HEK293 (cell line): ENCODE measurements around the gene SLC2A4RG.
A peak's percentile ranks its signal among the peaks of the same experiment; 100 is the strongest.
"Not testable (repeated sequence)": the region's sequence is repeated elsewhere in the genome, so short reads cannot be mapped to it uniquely, and the experiment has no call there.

Source experiments
- CTCF ChIA-PET: fragments of 350-600 bp; formaldehyde crosslinking; extraction: SDS; loops from one replicate; lab custom pipeline; 2021; ENCODE audit warnings: antibody characterized with exemption; lab: Yijun Ruan, JAX
- POLR2A ChIA-PET: fragments of 300-600 bp; formaldehyde crosslinking; extraction: SDS; loops from one replicate; lab custom pipeline; 2020; ENCODE audit warnings: antibody characterized with exemption, inconsistent platforms; lab: Yijun Ruan, JAX
- H3K27ac ChIP-seq: fragments of 200-500 bp; sonication (Bioruptor generic); 2 replicates; pipeline ENCODE4 v1.5.1; 2014; ENCODE audit warnings: low read depth, low read length, control low read depth, inconsistent platforms; ENCODE audit errors: extremely low read depth
- H3K36me3 ChIP-seq, 2 experiments: fragments of 200-500 bp in 1 of 2; sonication (Bioruptor generic) in 1 of 2; 1 replicate in 1 of 2; 2 replicates in 1 of 2; pipeline ENCODE4 v1.5.1; 2014 to 2017; ENCODE audit warnings: inconsistent platforms in 2 of 2, low read length in 2 of 2; ENCODE audit not compliant: control insufficient read depth in 2 of 2, insufficient read depth in 1 of 2
- H3K4me1 ChIP-seq: fragments of 200-500 bp; sonication (Bioruptor generic); 2 replicates; pipeline ENCODE4 v1.5.1; 2014; ENCODE audit warnings: mild to moderate bottlenecking, low read length, inconsistent platforms; ENCODE audit not compliant: control insufficient read depth, insufficient read depth
- H3K4me3 ChIP-seq: 2 replicates; pipeline ENCODE4 v1.5.1; 2011; ENCODE audit warnings: low read depth, mild to moderate bottlenecking, control low read depth, low read length, moderate library complexity
- H3K9me3 ChIP-seq: fragments of 200-500 bp; sonication (Bioruptor generic); 2 replicates; pipeline ENCODE4 v1.5.1; 2014; ENCODE audit warnings: low read depth, low read length, inconsistent platforms; ENCODE audit not compliant: control insufficient read depth, insufficient read depth
- HOXD13 ChIP-seq: sonication (generic); formaldehyde crosslinking; IDR thresholded peaks from 2 replicates; pipeline ENCODE4 v1.8.0; 2022; ENCODE audit warnings: missing genetic modification reagents, borderline replicate concordance
- KLF16 ChIP-seq: fragments of 450-650 bp; formaldehyde crosslinking; IDR thresholded peaks from 2 replicates; pipeline ENCODE4 v1.5.1; 2017; ENCODE audit warnings: missing biosample characterization, missing genetic modification characterization
- RBAK ChIP-seq: fragments of 450-650 bp; formaldehyde crosslinking; IDR thresholded peaks from 2 replicates; pipeline ENCODE4 v1.5.1; 2016; ENCODE audit warnings: missing biosample characterization, missing genetic modification characterization
- YY1 ChIP-seq: fragments of 450-650 bp; formaldehyde crosslinking; IDR thresholded peaks from 2 replicates; pipeline ENCODE4 v1.5.1; 2018; ENCODE audit warnings: missing biosample characterization, missing genetic modification characterization
- ZBTB17 ChIP-seq: fragments of 450-650 bp; formaldehyde crosslinking; IDR thresholded peaks from 2 replicates; pipeline ENCODE4 v1.5.1; 2016; ENCODE audit warnings: missing biosample characterization, missing genetic modification characterization
- ZBTB21 ChIP-seq: fragments of 450-650 bp; formaldehyde crosslinking; IDR thresholded peaks from 2 replicates; pipeline ENCODE4 v1.5.1; 2017; ENCODE audit warnings: missing biosample characterization, missing genetic modification characterization
- ZBTB6 ChIP-seq: fragments of 450-650 bp; formaldehyde crosslinking; IDR thresholded peaks from 2 replicates; pipeline ENCODE4 v1.5.1; 2017; ENCODE audit warnings: missing biosample characterization, missing genetic modification characterization
- ZNF184 ChIP-seq: fragments of 450-650 bp; IDR thresholded peaks from 2 replicates; pipeline ENCODE4 v1.5.1; 2018; ENCODE audit warnings: missing biosample characterization, mild to moderate bottlenecking, missing genetic modification characterization
- ZNF2 ChIP-seq: fragments of 450-650 bp; formaldehyde crosslinking; IDR thresholded peaks from 2 replicates; pipeline ENCODE4 v1.5.1; 2016; ENCODE audit warnings: missing biosample characterization, missing genetic modification characterization
- ZNF221 ChIP-seq: fragments of 450-650 bp; formaldehyde crosslinking; IDR thresholded peaks from 2 replicates; pipeline ENCODE4 v1.5.1; 2017; ENCODE audit warnings: missing biosample characterization, missing genetic modification characterization, borderline replicate concordance
- ZNF335 ChIP-seq: fragments of 450-650 bp; formaldehyde crosslinking; conservative IDR thresholded peaks from 2 replicates; pipeline ENCODE4 v1.5.1; 2016; ENCODE audit warnings: missing biosample characterization, missing genetic modification characterization
- ZNF350 ChIP-seq: fragments of 450-650 bp; formaldehyde crosslinking; IDR thresholded peaks from 2 replicates; pipeline ENCODE4 v1.5.0; 2017; ENCODE audit warnings: missing biosample characterization, mild to moderate bottlenecking, missing genetic modification characterization
- ZNF362 ChIP-seq: fragments of 450-650 bp; formaldehyde crosslinking; IDR thresholded peaks from 2 replicates; pipeline ENCODE4 v1.5.1; 2016; ENCODE audit warnings: missing biosample characterization, missing genetic modification characterization
- ZNF473 ChIP-seq: fragments of 450-650 bp; formaldehyde crosslinking; IDR thresholded peaks from 2 replicates; pipeline ENCODE4 v1.5.1; 2017; ENCODE audit warnings: missing biosample characterization, missing genetic modification characterization
- ZNF596 ChIP-seq: fragments of 450-650 bp; IDR thresholded peaks from 2 replicates; pipeline ENCODE4 v1.5.0; 2018; ENCODE audit warnings: missing biosample characterization, mild to moderate bottlenecking, missing genetic modification characterization, moderate library complexity
- ZNF623 ChIP-seq: fragments of 450-650 bp; formaldehyde crosslinking; IDR thresholded peaks from 2 replicates; pipeline ENCODE4 v1.5.1; 2016; ENCODE audit warnings: missing biosample characterization, missing genetic modification characterization
- ZXDB ChIP-seq: fragments of 450-650 bp; formaldehyde crosslinking; IDR thresholded peaks from 2 replicates; pipeline ENCODE4 v1.5.1; 2016; ENCODE audit warnings: missing biosample characterization, missing genetic modification characterization
- TF ChIP-seq, protein P1 (sequence below): fragments of 450-650 bp; formaldehyde crosslinking; IDR thresholded peaks from 2 replicates; pipeline ENCODE4 v1.5.1; 2016; ENCODE audit warnings: missing biosample characterization, missing genetic modification characterization
- TF ChIP-seq, protein P2 (sequence below): fragments of 450-650 bp; formaldehyde crosslinking; IDR thresholded peaks from 2 replicates; pipeline ENCODE4 v1.5.1; 2016; ENCODE audit warnings: missing biosample characterization, missing genetic modification characterization

SLC2A4RG gene

GRCh38 chr20:63774306-63774705, 34.7 kb downstream of the SLC2A4RG start (continued):
- TF ChIP-seq RBAK (tag by site-specific recombination) (no peak), ZXDB (tag by site-specific recombination) (no peak), ZNF221 (no peak)

GRCh38 chr20:63775096-63775978, 35.8 kb downstream of the SLC2A4RG start:
- H3K9me3 ChIP-seq, result no peaks in the 10 kb centered on the region
- ChIA-PET POLR2A (no interaction called here), CTCF (interaction anchor here (0.6 to 3.7 kb wide), 28 partner anchors 9 to 345 kb away, joined by 3 to 29 read pairs (median 4); partner anchors contain the start of genes HELZ2, SAMD10 and TPD52L2)
- no peak for TF ChIP-seq ZNF350 (tag by site-specific recombination)
- TF ChIP-seq ZNF184 (tag by site-specific recombination), result no peak
- TF ChIP-seq ZBTB17 (tag by site-specific recombination), result no peak
- TF ChIP-seq HOXD13, result no peak
- no peak for TF ChIP-seq ZBTB21
- no peak for TF ChIP-seq ZNF473 (tag by site-specific recombination)
- TF ChIP-seq ZNF362, result no peak
- 0 out of 2 replicates have a peak, but pooled peaks have one; percentile 25 for TF ChIP-seq ZNF335 (tag by site-specific recombination)
- TF ChIP-seq ZNF2, result no peak
- no peak for TF ChIP-seq ZNF623 (tag by site-specific recombination)
- no peak for TF ChIP-seq KLF16
- TF ChIP-seq YY1 (tag by site-specific recombination), result no peak
- no peak for TF ChIP-seq ZNF596 (tag by site-specific recombination)
- TF ChIP-seq, protein P1, sequence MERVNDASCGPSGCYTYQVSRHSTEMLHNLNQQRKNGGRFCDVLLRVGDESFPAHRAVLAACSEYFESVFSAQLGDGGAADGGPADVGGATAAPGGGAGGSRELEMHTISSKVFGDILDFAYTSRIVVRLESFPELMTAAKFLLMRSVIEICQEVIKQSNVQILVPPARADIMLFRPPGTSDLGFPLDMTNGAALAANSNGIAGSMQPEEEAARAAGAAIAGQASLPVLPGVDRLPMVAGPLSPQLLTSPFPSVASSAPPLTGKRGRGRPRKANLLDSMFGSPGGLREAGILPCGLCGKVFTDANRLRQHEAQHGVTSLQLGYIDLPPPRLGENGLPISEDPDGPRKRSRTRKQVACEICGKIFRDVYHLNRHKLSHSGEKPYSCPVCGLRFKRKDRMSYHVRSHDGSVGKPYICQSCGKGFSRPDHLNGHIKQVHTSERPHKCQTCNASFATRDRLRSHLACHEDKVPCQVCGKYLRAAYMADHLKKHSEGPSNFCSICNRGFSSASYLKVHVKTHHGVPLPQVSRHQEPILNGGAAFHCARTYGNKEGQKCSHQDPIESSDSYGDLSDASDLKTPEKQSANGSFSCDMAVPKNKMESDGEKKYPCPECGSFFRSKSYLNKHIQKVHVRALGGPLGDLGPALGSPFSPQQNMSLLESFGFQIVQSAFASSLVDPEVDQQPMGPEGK (tag by site-specific recombination), result 0 out of 2 replicates have a peak, but pooled peaks have one; percentile 29
- TF ChIP-seq, protein P2, sequence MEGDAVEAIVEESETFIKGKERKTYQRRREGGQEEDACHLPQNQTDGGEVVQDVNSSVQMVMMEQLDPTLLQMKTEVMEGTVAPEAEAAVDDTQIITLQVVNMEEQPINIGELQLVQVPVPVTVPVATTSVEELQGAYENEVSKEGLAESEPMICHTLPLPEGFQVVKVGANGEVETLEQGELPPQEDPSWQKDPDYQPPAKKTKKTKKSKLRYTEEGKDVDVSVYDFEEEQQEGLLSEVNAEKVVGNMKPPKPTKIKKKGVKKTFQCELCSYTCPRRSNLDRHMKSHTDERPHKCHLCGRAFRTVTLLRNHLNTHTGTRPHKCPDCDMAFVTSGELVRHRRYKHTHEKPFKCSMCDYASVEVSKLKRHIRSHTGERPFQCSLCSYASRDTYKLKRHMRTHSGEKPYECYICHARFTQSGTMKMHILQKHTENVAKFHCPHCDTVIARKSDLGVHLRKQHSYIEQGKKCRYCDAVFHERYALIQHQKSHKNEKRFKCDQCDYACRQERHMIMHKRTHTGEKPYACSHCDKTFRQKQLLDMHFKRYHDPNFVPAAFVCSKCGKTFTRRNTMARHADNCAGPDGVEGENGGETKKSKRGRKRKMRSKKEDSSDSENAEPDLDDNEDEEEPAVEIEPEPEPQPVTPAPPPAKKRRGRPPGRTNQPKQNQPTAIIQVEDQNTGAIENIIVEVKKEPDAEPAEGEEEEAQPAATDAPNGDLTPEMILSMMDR (tag by site-specific recombination), result peak; percentile 53; the same call in 1 of the 2 replicates
- no peak overlapping the region for H3K27ac ChIP-seq
- no peak overlapping the region for H3K4me3 ChIP-seq
- no peaks in the 10 kb centered on the region for H3K36me3 ChIP-seq
- no peaks in the 10 kb centered on the region for H3K4me1 ChIP-seq

- CTCF ChIA-PET, result interaction anchor here (1.3 to 3.7 kb wide), 2 partner anchors 9 to 69 kb away, joined by 4 to 29 read pairs; partner anchors contain the start of genes ARFRP1 and ZGPAT
- H3K9me3 ChIP-seq, H3K36me3 ChIP-seq, H3K27ac ChIP-seq, H3K4me3 ChIP-seq, H3K4me1 ChIP-seq, POLR2A ChIA-PET: not testable (repeated sequence)
- TF ChIP-seq ZBTB6, result peak; percentile 72; the same call in 1 of the 2 replicates
Observed at GRCh38 chr20:63776875-63777274, 37.3 kb downstream of the SLC2A4RG start.
